HG03460 (cell line): ENCODE measurements around the gene STAG2.
A peak's percentile ranks its signal among the peaks of the same experiment; 100 is the strongest.

ENCODE experiments used
- ATAC-seq: cut with Tn5 transposase; IDR thresholded peaks from one replicate; pipeline ENCODE4 v1.9.1; 2021; ENCODE audit not compliant: unreplicated experiment

The STAG2 gene

GRCh38 chrX:123973921-123974320, 12.4 kb downstream of the STAG2 start:
- ATAC-seq, result no peak

- ATAC-seq, result no peak
Observed at GRCh38 chrX:123975180-123975579, 13.7 kb downstream of the STAG2 start.

- ATAC-seq, result no peak
Observed at GRCh38 chrX:123976706-123977316, 15.3 kb downstream of the STAG2 start.

GRCh38 chrX:123983240-123983639, 21.7 kb downstream of the STAG2 start:
- ATAC-seq, result no peak

GRCh38 chrX:123986377-123986776, 24.9 kb downstream of the STAG2 start:
- ATAC-seq, result no peak

GRCh38 chrX:123988423-123989111, 27.1 kb downstream of the STAG2 start:
- ATAC-seq, result no peak

GRCh38 chrX:123989235-123989634, 27.7 kb downstream of the STAG2 start:
- ATAC-seq, result no peak

GRCh38 chrX:123990169-123990568, 28.7 kb downstream of the STAG2 start:
- ATAC-seq, result no peak

- no peak for ATAC-seq
Observed at GRCh38 chrX:123990602-123991001, 29.1 kb downstream of the STAG2 start.

- ATAC-seq, result no peak
Observed at GRCh38 chrX:123993326-123993725, 31.8 kb downstream of the STAG2 start.

- no peak for ATAC-seq
Observed at GRCh38 chrX:123993904-123994635, 32.6 kb downstream of the STAG2 start.

GRCh38 chrX:123994730-123995129, 33.2 kb downstream of the STAG2 start:
- no peak for ATAC-seq

- ATAC-seq, result no peak
Observed at GRCh38 chrX:124001581-124001980, 40.1 kb downstream of the STAG2 start.

GRCh38 chrX:124005228-124005627, 43.7 kb downstream of the STAG2 start:
- ATAC-seq, result no peak

GRCh38 chrX:124010157-124010556, 48.7 kb downstream of the STAG2 start:
- ATAC-seq, result peak; percentile 56

GRCh38 chrX:124010566-124010965, 49.1 kb downstream of the STAG2 start:
- no peak for ATAC-seq

- ATAC-seq, result no peak
Observed at GRCh38 chrX:124015721-124016120, 54.2 kb downstream of the STAG2 start.

GRCh38 chrX:124016825-124017224, 55.3 kb downstream of the STAG2 start:
- no peak for ATAC-seq

- ATAC-seq, result no peak
Observed at GRCh38 chrX:124018023-124018422, 56.5 kb downstream of the STAG2 start.

- no peak for ATAC-seq
Observed at GRCh38 chrX:124023838-124024238, 62.3 kb downstream of the STAG2 start.

GRCh38 chrX:124026529-124026928, 65.0 kb downstream of the STAG2 start:
- ATAC-seq, result no peak

- ATAC-seq, result no peak
Observed at GRCh38 chrX:124028182-124028581, 66.7 kb downstream of the STAG2 start.
